HUES48 (cell line): ENCODE data around the gene PSMA1.
A peak's percentile ranks its signal among the peaks of the same experiment; 100 is the strongest.

Experiments used
- H3K27ac ChIP-seq: one replicate; pipeline ENCODE4 v1.7.0; 2013; ENCODE audit warnings: low read depth, low read length, inconsistent platforms
- H3K27me3 ChIP-seq: 2 replicates; pipeline ENCODE4 v1.6.1; 2013; ENCODE audit warnings: mild to moderate bottlenecking, low read length; ENCODE audit not compliant: control insufficient read depth, insufficient read depth
- H3K36me3 ChIP-seq: 2 replicates; pipeline ENCODE4 v1.6.1; 2013; ENCODE audit warnings: low read length; ENCODE audit not compliant: control insufficient read depth, insufficient read depth
- H3K4me1 ChIP-seq: 2 replicates; pipeline ENCODE4 v1.6.1; 2013; ENCODE audit warnings: mild to moderate bottlenecking, low read length; ENCODE audit not compliant: control insufficient read depth, insufficient read depth
- H3K4me3 ChIP-seq: 2 replicates; pipeline ENCODE4 v1.5.1; 2013; ENCODE audit warnings: mild to moderate bottlenecking, low read depth, low read length
- H3K9ac ChIP-seq: 2 replicates; pipeline ENCODE4 v1.6.1; 2013; ENCODE audit warnings: mild to moderate bottlenecking, low read depth, low read length, moderate library complexity
- H3K9me3 ChIP-seq: 2 replicates; pipeline ENCODE4 v1.6.1; 2013; ENCODE audit warnings: low read length; ENCODE audit not compliant: control insufficient read depth, insufficient read depth

PSMA1 gene

GRCh38 chr11:14529951-14530350 lies 9.8 kb upstream of the PSMA1 start:
- peaks cover 10% of the 10 kb centered on the region; the same call in 1 of the 2 replicates for H3K4me1 ChIP-seq
- H3K9me3 ChIP-seq = no peaks in the 10 kb centered on the region
- H3K4me3 ChIP-seq = no peak overlapping the region
- no peaks in the 10 kb centered on the region for H3K27me3 ChIP-seq
- H3K27ac ChIP-seq = peak overlapping the region; percentile 31
- H3K9ac ChIP-seq = no peak overlapping the region
- H3K36me3 ChIP-seq = no peaks in the 10 kb centered on the region

GRCh38 chr11:14529321-14529720 lies 9.1 kb upstream of the PSMA1 start:
- no peak overlapping the region for H3K4me3 ChIP-seq
- H3K27ac ChIP-seq = peak overlapping the region; percentile 31

GRCh38 chr11:14522801-14523200 lies 2.6 kb upstream of the PSMA1 start:
- Histone ChIP-seq H3K27me3 (no peaks in the 10 kb centered on the region), H3K9ac (no peak overlapping the region), H3K9me3 (no peaks in the 10 kb centered on the region), H3K4me3 (no peak overlapping the region), H3K27ac (no peak overlapping the region), H3K4me1 (peaks cover 7% of the 10 kb centered on the region), H3K36me3 (peaks cover 12% of the 10 kb centered on the region)

More at GRCh38 chr11:14529321-14529720, 9.1 kb upstream of the PSMA1 start:
- Histone ChIP-seq H3K4me1 (peaks cover 10% of the 10 kb centered on the region; the same call in 1 of the 2 replicates), H3K36me3 (no peaks in the 10 kb centered on the region), H3K9me3 (no peaks in the 10 kb centered on the region), H3K9ac (no peak overlapping the region), H3K27me3 (no peaks in the 10 kb centered on the region)

- H3K4me3 ChIP-seq = no peak overlapping the region
- no peaks in the 10 kb centered on the region for H3K27me3 ChIP-seq
- H3K4me1 ChIP-seq = peaks cover 7% of the 10 kb centered on the region
- no peaks in the 10 kb centered on the region for H3K9me3 ChIP-seq
- no peak overlapping the region for H3K9ac ChIP-seq
- H3K27ac ChIP-seq = no peak overlapping the region
- H3K36me3 ChIP-seq = peaks cover 18% of the 10 kb centered on the region
Measured at GRCh38 chr11:14522245-14522644, 2.1 kb upstream of the PSMA1 start.

GRCh38 chr11:14520747-14521151 lies 563 bp upstream of the PSMA1 start:
- H3K36me3 ChIP-seq = peaks cover 31% of the 10 kb centered on the region
- peak overlapping the region; percentile 74; the same call in 1 of the 2 replicates for H3K9ac ChIP-seq
- peaks cover 7% of the 10 kb centered on the region for H3K4me1 ChIP-seq
- peak overlapping the region; percentile 99 for H3K4me3 ChIP-seq
- H3K27ac ChIP-seq = peak overlapping the region; percentile 85
- H3K27me3 ChIP-seq = no peaks in the 10 kb centered on the region
- H3K9me3 ChIP-seq = no peaks in the 10 kb centered on the region

- H3K36me3 ChIP-seq = peaks cover 40% of the 10 kb centered on the region
- no peaks in the 10 kb centered on the region for H3K9me3 ChIP-seq
- peaks cover 7% of the 10 kb centered on the region for H3K4me1 ChIP-seq
- peak overlapping the region; percentile 99 for H3K4me3 ChIP-seq
- no peaks in the 10 kb centered on the region for H3K27me3 ChIP-seq
- H3K9ac ChIP-seq = peak overlapping the region; percentile 93
- peak overlapping the region; percentile 91 for H3K27ac ChIP-seq
Measured at GRCh38 chr11:14519597-14519916, 629 bp downstream of the PSMA1 start.

GRCh38 chr11:14518820-14519219 lies 1.4 kb downstream of the PSMA1 start:
- Histone ChIP-seq H3K9ac (peak overlapping the region; percentile 93), H3K27me3 (no peaks in the 10 kb centered on the region), H3K36me3 (peaks cover 48% of the 10 kb centered on the region), H3K27ac (no peak overlapping the region), H3K9me3 (no peaks in the 10 kb centered on the region), H3K4me3 (peak overlapping the region; percentile 99), H3K4me1 (peaks cover 7% of the 10 kb centered on the region)

DNA sequence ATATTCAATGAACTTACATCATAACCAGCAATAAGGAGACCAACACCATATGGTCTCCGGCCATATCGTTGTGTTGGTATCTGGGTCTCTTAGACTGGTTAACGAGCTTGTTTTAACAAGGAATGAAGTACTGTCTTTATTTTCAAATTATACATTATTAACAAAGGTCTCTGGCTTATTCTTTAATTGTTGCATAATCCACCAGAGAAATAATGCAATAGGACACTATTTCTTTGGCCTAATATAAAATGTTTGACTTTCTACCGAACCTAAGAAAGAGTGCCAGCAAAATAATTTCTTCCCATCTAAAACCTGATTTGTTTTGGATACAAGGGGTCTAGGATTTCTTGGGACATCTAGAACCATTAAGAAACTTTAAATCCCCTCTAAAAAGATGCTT lies 6.4 kb downstream of the PSMA1 start:
- Histone ChIP-seq H3K27me3 (no peaks in the 10 kb centered on the region), H3K9ac (no peak overlapping the region), H3K36me3 (peaks cover 91% of the 10 kb centered on the region), H3K4me1 (peaks cover 3% of the 10 kb centered on the region; the same call in 1 of the 2 replicates), H3K4me3 (no peak overlapping the region), H3K9me3 (no peaks in the 10 kb centered on the region), H3K27ac (no peak overlapping the region)

GRCh38 chr11:14506532-14506931 lies 13.7 kb downstream of the PSMA1 start:
- no peak overlapping the region for H3K9ac ChIP-seq
- H3K9me3 ChIP-seq = no peaks in the 10 kb centered on the region
- H3K36me3 ChIP-seq = peaks cover 75% of the 10 kb centered on the region
- H3K4me3 ChIP-seq = no peak overlapping the region
- no peak overlapping the region for H3K27ac ChIP-seq
- no peaks in the 10 kb centered on the region for H3K27me3 ChIP-seq
- H3K4me1 ChIP-seq = no peaks in the 10 kb centered on the region

DNA sequence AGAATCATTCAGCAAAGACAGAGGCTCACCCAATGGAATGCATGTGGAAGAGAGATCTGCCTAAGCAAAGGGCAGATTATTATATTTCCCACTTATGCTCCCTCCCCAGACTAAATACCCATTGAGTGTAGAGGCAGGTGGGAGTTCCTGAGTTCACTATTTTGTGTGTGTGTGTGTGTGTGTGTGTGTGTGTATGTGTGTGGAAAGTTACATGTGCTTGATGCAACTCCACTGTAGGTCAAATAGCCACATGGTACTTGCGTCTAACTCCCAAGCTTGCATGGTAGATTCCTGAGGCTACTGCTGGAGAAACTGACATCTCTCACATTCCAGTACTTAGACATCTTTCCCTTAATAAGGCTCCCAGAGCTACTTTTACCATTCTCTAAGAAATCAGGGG lies 17.2 kb downstream of the PSMA1 start:
- H3K9me3 ChIP-seq = no peaks in the 10 kb centered on the region
- peaks cover 48% of the 10 kb centered on the region for H3K36me3 ChIP-seq
- H3K27me3 ChIP-seq = no peaks in the 10 kb centered on the region
- no peak overlapping the region for H3K9ac ChIP-seq
- H3K4me1 ChIP-seq = no peaks in the 10 kb centered on the region
- H3K4me3 ChIP-seq = no peak overlapping the region
- no peak overlapping the region for H3K27ac ChIP-seq

DNA sequence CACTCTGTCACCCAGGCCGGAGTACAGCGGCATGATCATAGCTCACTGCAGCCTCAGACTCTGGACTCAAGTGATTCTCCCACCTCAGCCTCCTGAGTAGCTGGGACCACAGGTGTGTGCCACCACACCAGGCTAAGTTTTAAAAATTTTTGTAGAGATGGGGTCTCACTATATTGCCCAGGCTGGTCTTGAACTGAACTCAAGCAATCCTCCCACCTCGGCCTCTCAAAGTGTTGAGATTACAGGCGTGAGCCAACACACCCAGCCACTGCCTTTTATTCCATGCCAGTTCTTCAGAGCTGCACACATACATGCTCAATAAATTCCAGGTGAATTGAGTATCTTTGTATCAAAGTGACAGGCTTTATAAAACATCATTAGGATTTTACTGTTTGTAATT lies 18.1 kb downstream of the PSMA1 start:
- Histone ChIP-seq H3K27me3 (no peaks in the 10 kb centered on the region), H3K36me3 (peaks cover 48% of the 10 kb centered on the region), H3K4me1 (no peaks in the 10 kb centered on the region), H3K9ac (no peak overlapping the region), H3K4me3 (no peak overlapping the region), H3K27ac (no peak overlapping the region), H3K9me3 (no peaks in the 10 kb centered on the region)

GRCh38 chr11:14500181-14500651 lies 20.0 kb downstream of the PSMA1 start:
- Histone ChIP-seq H3K9me3 (no peaks in the 10 kb centered on the region), H3K36me3 (peaks cover 47% of the 10 kb centered on the region), H3K27me3 (no peaks in the 10 kb centered on the region), H3K4me3 (peak overlapping the region; percentile 82), H3K4me1 (no peaks in the 10 kb centered on the region), H3K9ac (peak overlapping the region; percentile 84), H3K27ac (peak overlapping the region; percentile 90)
